Measurements from ENCODE around the gene PDGFD. TPM values are rescaled to one million over a fixed set of nuclear protein-coding genes. Genes with fewer than 3 reads are reported as not detected.

The PDGFD gene
- total and polyA plus RNA-seq, 2 experiments from 2014 or later, result 100 to 105 TPM

DNA sequence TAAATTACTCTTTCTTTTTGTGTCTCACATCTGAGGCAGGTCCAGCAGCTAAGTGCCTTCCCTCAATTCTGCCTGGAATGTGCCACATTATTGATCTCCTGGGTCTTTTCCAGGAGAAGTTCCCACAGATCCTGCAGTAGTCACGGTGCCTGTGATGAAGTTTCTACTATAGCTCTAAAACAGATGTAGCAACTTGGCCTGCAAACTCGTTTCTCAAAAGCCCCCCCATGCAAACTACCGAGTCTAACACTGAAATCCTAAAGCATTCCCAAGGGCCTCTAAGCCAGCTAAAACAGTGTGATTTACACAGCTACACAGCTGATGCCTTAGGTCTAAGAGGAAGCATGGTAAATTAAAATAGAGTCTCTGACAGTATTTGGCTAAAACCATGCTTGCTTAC is 73.2 kb downstream of the PDGFD start:
- TF ChIP-seq, protein P1, sequence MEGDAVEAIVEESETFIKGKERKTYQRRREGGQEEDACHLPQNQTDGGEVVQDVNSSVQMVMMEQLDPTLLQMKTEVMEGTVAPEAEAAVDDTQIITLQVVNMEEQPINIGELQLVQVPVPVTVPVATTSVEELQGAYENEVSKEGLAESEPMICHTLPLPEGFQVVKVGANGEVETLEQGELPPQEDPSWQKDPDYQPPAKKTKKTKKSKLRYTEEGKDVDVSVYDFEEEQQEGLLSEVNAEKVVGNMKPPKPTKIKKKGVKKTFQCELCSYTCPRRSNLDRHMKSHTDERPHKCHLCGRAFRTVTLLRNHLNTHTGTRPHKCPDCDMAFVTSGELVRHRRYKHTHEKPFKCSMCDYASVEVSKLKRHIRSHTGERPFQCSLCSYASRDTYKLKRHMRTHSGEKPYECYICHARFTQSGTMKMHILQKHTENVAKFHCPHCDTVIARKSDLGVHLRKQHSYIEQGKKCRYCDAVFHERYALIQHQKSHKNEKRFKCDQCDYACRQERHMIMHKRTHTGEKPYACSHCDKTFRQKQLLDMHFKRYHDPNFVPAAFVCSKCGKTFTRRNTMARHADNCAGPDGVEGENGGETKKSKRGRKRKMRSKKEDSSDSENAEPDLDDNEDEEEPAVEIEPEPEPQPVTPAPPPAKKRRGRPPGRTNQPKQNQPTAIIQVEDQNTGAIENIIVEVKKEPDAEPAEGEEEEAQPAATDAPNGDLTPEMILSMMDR (IDR thresholded peaks at IDR 0.05; ENCODE audit: low read depth, low read length), result no peak
- H3K27ac ChIP-seq, result peak overlapping the region; percentile 7
- no peak overlapping the region for H3K4me3 ChIP-seq
- DNase-seq (ENCODE audit: low read depth in 1 of 2, low spot score in 1 of 2), result no peak
- no peaks in the 10 kb centered on the region for H3K36me3 ChIP-seq
- no peaks in the 10 kb centered on the region for H3K27me3 ChIP-seq
- H3K4me1 ChIP-seq (ENCODE audit: low read depth), result peaks cover 50% of the 10 kb centered on the region
- H3K9me3 ChIP-seq (ENCODE audit: low read depth), result no peaks in the 10 kb centered on the region

DNA sequence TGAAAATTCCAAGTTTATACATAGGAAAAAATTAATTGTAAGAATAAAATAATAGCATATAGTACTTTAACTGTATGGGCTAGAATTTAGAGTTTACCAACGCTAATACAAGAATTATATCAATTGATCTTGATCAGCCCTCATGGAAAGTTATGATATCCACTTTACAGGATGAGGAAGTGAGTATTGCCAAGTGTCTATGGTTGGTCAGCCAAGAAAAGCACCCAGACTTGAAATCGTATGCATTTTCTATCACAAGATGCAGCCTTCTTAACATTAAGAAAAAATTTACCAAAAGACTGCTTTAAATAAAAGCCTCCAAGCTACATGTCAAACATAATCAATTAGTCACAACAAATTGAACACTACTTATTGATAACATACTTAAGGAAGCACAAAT is 74.5 kb downstream of the PDGFD start:
- Histone ChIP-seq H3K27ac (no peak overlapping the region), H3K27me3 (no peaks in the 10 kb centered on the region), H3K4me1 (ENCODE audit: low read depth) (peaks cover 37% of the 10 kb centered on the region), H3K4me3 (no peak overlapping the region), H3K36me3 (no peaks in the 10 kb centered on the region), H3K9me3 (ENCODE audit: low read depth) (no peaks in the 10 kb centered on the region)
- DNase-seq (ENCODE audit: low read depth in 1 of 2, low spot score in 1 of 2), result no peak
- TF ChIP-seq, protein P1 (IDR thresholded peaks at IDR 0.05; ENCODE audit: low read depth, low read length), result no peak

DNA sequence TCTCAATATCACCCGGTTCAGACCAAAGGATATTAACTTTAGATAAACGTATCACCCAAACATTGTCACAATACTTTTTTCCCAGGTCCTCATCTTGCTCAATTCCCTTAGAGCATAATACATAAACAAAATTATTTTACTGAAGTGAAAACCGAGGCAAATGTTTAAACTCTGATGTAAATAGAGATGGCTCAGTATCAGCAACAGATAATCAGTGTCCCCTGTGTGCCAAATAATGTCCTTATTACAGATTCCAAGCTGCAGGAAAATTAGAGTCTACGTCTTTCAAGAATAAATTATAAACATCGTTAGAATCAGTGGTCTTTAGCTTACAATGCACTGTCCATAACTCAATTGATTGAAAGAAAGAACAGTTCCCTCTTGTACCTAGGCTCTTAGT is 77.3 kb downstream of the PDGFD start:
- Histone ChIP-seq H3K36me3 (no peaks in the 10 kb centered on the region), H3K4me1 (ENCODE audit: low read depth) (peaks cover 13% of the 10 kb centered on the region), H3K27me3 (no peaks in the 10 kb centered on the region), H3K9me3 (ENCODE audit: low read depth) (no peaks in the 10 kb centered on the region), H3K4me3 (no peak overlapping the region), H3K27ac (no peak overlapping the region)
- TF ChIP-seq, protein P1 (IDR thresholded peaks at IDR 0.05; ENCODE audit: low read depth, low read length), result no peak
- no peak for DNase-seq (ENCODE audit: low read depth in 1 of 2, low spot score in 1 of 2)

DNA sequence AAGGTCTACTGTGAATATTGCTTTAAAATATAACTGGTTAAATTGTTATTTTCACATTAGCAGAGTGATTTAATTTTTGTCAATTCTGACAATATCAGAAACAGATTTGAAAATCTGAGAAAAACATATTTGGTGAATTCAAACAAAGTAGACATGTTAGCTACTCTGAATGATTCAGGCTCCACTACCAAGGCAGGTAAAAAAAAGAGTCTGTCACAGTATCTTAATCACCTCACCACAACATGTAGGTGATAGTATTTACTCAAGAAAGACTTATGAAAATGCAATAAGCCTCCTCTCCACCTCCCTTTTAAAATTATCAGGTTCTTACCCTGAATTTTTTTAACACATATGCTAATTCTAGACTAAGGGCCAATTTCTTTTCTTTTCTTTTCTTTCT is 85.0 kb downstream of the PDGFD start:
- no peak for DNase-seq (ENCODE audit: low read depth in 1 of 2, low spot score in 1 of 2)
- TF ChIP-seq, protein P1 (IDR thresholded peaks at IDR 0.05; ENCODE audit: low read depth, low read length), result no peak
- H3K4me1 ChIP-seq (ENCODE audit: low read depth), result peaks cover 7% of the 10 kb centered on the region
- H3K9me3 ChIP-seq (ENCODE audit: low read depth), result no peaks in the 10 kb centered on the region
- H3K4me3 ChIP-seq, result no peak overlapping the region
- no peak overlapping the region for H3K27ac ChIP-seq
- no peaks in the 10 kb centered on the region for H3K36me3 ChIP-seq
- no peaks in the 10 kb centered on the region for H3K27me3 ChIP-seq

DNA sequence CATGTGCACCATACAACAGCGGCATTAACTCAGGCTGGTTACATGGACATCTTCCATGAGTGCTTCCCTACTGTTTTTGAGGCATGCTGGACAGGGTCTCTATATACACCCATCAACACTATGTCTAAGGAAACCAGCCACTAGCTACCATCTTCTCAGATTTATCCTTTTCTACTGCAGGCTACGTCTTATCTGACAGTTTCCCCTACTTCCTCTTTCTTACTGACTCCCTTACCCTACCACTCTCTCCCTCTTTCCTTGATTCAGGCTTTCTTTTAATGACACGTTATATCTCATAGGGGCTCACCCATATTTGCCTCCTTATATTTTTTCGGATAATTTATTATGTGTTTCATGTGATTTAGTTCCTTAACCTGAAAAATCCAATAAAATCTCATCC is 85.7 kb downstream of the PDGFD start:
- H3K4me3 ChIP-seq, result no peak overlapping the region
- no peak overlapping the region for H3K27ac ChIP-seq
- H3K9me3 ChIP-seq (ENCODE audit: low read depth), result no peaks in the 10 kb centered on the region
- TF ChIP-seq, protein P1 (IDR thresholded peaks at IDR 0.05; ENCODE audit: low read depth, low read length), result no peak
- no peaks in the 10 kb centered on the region for H3K27me3 ChIP-seq
- DNase-seq (ENCODE audit: low read depth in 1 of 2, low spot score in 1 of 2), result no peak
- H3K4me1 ChIP-seq (ENCODE audit: low read depth), result peaks cover 7% of the 10 kb centered on the region
- no peaks in the 10 kb centered on the region for H3K36me3 ChIP-seq

DNA sequence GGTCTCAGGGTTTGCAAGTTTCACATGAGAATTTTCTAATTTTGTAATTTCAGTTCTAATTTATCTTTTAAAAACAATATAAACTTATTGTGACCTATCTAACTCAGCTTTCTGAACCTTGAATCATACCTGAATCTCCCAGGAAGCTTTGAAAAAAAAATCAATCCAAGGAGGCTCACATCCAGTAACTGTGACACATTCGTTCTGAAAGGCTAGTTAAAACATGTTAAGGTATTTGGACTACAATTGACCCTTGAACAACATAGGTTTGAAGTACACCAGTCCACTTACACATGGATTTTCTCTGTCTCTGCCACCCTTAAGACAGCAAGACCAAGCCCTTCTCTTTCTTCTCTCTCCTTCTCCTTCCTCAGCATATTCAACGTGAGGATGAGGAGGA is 87.5 kb downstream of the PDGFD start:
- Histone ChIP-seq H3K27me3 (no peaks in the 10 kb centered on the region), H3K36me3 (no peaks in the 10 kb centered on the region), H3K9me3 (ENCODE audit: low read depth) (no peaks in the 10 kb centered on the region), H3K27ac (no peak overlapping the region), H3K4me1 (ENCODE audit: low read depth) (peaks cover 7% of the 10 kb centered on the region), H3K4me3 (no peak overlapping the region)
- DNase-seq (ENCODE audit: low read depth in 1 of 2, low spot score in 1 of 2), result no peak
- TF ChIP-seq, protein P1 (IDR thresholded peaks at IDR 0.05; ENCODE audit: low read depth, low read length), result no peak

Data from cardiac muscle cell (in vitro differentiated cells and primary cell).